Measurements from ENCODE around the gene HS3ST4.

DNA sequence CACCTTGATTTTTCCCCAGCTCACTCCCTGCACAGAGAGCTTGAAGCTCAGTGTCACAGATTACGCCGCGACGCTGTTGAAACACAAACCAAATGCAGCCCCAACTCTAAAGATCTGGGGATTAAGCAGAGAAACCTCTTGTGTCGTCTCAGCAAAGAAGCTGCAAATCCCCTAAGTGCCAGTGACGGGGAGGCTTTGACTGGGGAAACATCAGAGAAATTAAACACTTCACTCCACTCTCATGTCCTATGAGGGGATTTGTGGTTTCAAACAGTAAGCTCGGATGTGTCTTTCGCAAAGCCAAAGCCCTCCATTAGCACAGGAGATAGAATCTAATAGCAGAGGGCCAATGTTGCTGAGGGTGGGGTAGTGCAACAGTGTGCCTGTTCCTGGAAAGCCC lies 233.7 kb downstream of the HS3ST4 start:
- TF ChIP-seq, protein P1, sequence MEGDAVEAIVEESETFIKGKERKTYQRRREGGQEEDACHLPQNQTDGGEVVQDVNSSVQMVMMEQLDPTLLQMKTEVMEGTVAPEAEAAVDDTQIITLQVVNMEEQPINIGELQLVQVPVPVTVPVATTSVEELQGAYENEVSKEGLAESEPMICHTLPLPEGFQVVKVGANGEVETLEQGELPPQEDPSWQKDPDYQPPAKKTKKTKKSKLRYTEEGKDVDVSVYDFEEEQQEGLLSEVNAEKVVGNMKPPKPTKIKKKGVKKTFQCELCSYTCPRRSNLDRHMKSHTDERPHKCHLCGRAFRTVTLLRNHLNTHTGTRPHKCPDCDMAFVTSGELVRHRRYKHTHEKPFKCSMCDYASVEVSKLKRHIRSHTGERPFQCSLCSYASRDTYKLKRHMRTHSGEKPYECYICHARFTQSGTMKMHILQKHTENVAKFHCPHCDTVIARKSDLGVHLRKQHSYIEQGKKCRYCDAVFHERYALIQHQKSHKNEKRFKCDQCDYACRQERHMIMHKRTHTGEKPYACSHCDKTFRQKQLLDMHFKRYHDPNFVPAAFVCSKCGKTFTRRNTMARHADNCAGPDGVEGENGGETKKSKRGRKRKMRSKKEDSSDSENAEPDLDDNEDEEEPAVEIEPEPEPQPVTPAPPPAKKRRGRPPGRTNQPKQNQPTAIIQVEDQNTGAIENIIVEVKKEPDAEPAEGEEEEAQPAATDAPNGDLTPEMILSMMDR (IDR thresholded peaks at IDR 0.05 in 2 of 3, conservative IDR thresholded peaks at IDR 0.05 in 1 of 3; ENCODE audit: control insufficient read depth in 2 of 3, extremely low read depth in 1 of 3, insufficient read depth in 1 of 3, low read depth in 3 of 3, low read length in 3 of 3) = no peak
- TF ChIP-seq EGR1 (IDR thresholded peaks at IDR 0.05; ENCODE audit: borderline replicate concordance in 1 of 2, low read depth in 2 of 2, low read length in 2 of 2) = no peak
- TF ChIP-seq NRF1 (conservative IDR thresholded peaks at IDR 0.05; ENCODE audit: low read depth, low read length) = no peak
- no peak for TF ChIP-seq EP300 (IDR thresholded peaks at IDR 0.05; ENCODE audit: borderline replicate concordance in 1 of 2, control insufficient read depth in 1 of 2, low read depth in 2 of 2, low read length in 2 of 2)
- TF ChIP-seq ASH2L (IDR thresholded peaks at IDR 0.05; ENCODE audit: borderline replicate concordance, low read depth) = no peak
- no peak for TF ChIP-seq RUNX3 (IDR thresholded peaks at IDR 0.05; ENCODE audit: low read length)
- TF ChIP-seq ETV6 (conservative IDR thresholded peaks at IDR 0.05 in 1 of 2, IDR thresholded peaks at IDR 0.05 in 1 of 2; ENCODE audit: borderline replicate concordance in 1 of 2, low read depth in 1 of 2) = no peak
- no peak for TF ChIP-seq SMC3 (IDR thresholded peaks at IDR 0.05; ENCODE audit: borderline replicate concordance, low read length)
- TF ChIP-seq USF1 (IDR thresholded peaks at IDR 0.05; ENCODE audit: borderline replicate concordance, extremely low read length, insufficient read depth, low read depth, low read length) = no peak
- TF ChIP-seq SIN3A (IDR thresholded peaks at IDR 0.05; ENCODE audit: low read depth, low read length) = no peak
- no peak for TF ChIP-seq TARDBP (IDR thresholded peaks at IDR 0.05; ENCODE audit: borderline replicate concordance)
- TF ChIP-seq, protein P2, sequence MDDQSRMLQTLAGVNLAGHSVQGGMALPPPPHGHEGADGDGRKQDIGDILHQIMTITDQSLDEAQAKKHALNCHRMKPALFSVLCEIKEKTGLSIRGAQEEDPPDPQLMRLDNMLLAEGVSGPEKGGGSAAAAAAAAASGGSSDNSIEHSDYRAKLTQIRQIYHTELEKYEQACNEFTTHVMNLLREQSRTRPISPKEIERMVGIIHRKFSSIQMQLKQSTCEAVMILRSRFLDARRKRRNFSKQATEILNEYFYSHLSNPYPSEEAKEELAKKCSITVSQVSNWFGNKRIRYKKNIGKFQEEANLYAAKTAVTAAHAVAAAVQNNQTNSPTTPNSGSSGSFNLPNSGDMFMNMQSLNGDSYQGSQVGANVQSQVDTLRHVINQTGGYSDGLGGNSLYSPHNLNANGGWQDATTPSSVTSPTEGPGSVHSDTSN (IDR thresholded peaks at IDR 0.05; ENCODE audit: insufficient replicate concordance, low read depth, low read length) = no peak
- TF ChIP-seq FOXK2 (IDR thresholded peaks at IDR 0.05) = no peak

Measured in GM12878 (cell line).